HG03045 (cell line): Measurements from ENCODE around the gene SCPEP1.

Experiments
- ATAC-seq: cut with Tn5 transposase; IDR thresholded peaks from one replicate; pipeline ENCODE4 v1.9.1; 2021; ENCODE audit warnings: mild to moderate bottlenecking, moderate library complexity; ENCODE audit not compliant: unreplicated experiment

Gene SCPEP1

DNA sequence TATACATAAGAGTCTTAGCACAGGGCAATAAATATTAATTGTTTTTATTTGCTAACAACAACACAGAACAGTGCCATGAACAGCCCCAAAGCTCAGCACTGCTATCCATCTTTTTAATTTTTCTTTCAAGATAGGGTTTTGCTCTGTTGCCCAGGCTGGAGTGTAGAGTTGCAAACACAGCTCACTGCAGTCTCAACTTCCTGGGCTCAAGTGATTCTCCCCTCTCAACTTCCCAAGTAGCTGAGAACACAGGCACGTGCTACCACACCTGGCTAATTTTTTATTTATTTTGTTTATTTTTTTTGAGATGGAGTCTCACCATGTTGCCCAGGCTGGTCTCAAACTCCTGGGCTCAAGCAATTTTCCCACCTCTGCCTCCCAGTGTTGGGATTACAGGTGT, 59.5 kb downstream of the SCPEP1 start:
- no peak for ATAC-seq

DNA sequence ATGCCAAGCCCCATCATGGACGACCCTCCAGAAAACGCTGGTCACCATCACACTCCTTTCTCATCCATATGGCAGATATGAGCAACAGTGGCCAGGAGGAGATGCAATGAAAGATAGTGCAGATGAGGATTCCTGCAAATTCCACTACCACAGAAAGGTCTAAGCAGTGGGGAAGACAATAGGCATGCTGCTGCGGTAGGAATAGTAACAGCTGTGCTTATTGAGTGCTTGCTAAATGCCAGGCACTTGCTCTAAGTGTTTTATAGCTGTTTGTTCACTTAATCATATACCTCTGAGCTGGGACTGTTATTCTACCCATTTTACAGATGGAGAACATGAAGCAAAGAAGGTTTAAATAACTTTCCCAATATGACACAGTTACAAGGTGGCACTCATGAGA, 60.6 kb downstream of the SCPEP1 start:
- no peak for ATAC-seq

DNA sequence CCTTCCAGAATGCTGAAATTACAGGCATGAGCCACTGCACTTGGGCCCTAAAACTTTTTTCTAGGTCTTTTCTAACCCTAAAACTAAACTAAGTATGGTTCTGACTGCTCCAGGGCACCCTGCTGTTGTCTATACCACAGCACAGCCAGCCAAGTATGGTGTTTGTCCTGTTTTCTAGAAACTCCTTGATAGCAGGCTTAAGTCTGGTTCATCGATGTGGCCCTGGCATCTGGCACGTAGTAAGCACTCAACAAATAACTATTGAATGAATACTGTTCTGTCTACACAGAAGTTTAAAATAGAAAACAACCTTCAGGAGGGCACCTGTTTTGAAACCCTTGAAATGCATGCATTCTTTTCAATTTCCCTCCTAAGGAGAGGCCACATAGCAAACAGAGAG, 62.6 kb downstream of the SCPEP1 start:
- ATAC-seq, result no peak

DNA sequence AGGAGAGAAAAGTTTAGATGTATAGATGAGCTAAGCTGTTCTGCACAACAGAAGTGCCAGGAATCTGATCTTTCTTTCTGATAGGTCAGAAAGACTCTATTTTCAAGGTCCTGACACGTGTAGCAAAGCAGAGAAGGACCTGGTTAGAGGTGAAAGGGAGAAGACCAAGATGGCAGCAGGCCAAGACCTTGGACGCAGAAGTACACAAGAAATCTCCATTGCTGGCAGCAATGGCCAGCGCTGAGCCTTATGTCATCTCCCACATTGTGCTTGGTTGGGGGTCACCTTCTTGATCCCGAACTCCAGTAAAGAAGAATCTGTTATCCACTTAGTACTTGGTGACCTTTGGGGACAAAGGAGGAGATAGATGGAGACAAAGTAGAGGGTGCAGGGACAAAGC, 65.3 kb downstream of the SCPEP1 start:
- ATAC-seq, result no peak

DNA sequence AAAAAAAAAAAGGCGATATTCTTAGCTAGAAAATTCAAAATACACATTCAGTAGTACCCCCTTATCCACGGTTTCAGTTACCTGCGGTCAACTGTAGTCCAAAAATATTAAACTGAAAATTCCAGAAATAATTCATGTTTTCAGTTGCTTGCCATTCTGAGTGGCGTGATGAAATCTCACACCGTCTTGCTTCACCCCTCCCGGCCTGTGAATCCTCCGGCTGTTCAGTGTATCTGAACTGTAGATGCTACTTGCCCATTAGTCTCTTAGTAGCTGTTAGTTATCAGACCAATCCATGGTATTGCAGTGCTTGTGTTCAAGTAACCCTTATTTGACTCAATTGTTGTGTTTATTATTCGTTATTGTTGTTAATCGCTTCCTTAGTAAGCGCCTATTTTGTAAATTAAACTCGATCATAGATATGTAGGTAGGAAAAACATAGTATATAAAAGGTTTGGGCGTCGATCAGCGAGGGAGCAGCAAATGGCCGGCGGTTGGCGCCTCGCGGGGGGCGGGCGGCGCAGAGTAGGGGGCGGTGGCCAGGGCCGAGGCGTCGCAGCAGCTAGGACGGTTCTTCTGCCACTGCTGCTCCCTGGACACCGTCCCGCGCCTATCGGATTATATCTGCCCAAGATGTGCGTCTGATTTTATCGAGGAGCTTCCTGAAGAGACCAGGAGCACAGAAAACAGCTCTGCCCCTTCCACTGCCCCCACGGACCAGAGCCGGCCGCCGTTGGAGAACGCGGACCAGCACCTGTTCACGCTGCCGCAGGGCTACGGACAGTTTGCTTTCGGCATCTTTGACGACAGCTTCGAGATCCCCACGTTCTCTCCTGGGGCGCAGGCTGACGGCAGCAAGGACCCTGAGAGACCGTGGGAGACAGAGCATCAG, 67.3 kb downstream of the SCPEP1 start:
- ATAC-seq, result no peak

DNA sequence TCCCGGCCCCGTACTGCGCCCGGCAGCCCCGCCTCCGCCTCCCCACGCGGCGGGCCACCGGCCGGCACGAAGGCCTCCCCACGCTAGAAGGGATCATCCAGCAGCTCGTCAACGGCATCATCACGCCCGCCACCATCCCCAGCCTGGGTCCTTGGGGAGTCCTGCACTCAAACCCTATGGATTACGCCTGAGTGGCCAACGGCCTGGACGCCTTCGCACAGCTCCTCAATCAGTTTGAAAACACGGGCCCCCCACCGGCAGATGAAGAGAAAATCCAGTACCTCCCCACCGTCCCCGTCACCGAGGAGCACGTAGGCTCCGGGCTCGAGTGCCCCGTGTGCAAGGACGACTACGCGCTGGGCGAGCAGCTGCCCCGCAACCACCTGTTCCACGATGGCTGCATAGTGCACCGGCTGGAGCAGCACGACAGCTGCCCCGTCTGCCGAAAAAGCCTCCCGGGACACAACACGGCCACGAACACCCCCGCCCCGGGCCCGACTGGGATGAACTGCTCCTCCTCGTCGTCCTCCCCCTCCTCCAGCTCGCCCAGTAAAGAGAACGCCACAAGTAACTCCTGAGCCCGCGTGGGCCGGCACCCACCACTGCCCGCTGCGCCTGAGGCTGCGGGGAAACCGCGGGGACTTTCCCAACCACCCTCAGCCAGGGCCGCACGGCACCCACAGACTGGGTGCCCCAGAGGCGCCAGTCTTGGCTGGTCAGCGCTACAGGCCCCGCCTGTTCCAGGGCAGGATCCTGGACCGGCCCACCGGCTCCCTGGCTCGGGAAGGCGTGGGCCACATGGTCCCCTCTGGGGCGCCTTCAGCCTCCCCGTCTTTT, 68.2 kb downstream of the SCPEP1 start:
- peak; percentile 73 for ATAC-seq

DNA sequence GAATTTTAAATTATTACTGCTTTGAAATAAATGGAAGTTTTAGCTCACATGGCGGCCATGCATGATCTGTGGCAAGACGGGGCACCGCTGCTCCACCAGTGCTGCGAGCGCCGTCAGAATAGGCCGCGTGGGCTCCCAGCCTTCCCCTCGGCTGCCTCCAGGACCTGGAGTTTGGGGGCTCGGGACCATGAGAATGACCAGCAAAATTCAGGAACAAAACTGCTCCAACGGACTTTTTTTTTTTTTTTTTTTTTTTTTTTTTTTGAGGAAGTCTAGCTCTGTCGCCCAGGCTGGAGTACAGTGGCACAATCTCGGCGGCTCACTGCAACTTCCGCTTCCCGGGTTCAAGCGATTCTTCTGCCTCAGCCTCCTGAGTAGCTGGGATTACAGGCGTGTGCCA, 68.8 kb downstream of the SCPEP1 start:
- ATAC-seq, result no peak

DNA sequence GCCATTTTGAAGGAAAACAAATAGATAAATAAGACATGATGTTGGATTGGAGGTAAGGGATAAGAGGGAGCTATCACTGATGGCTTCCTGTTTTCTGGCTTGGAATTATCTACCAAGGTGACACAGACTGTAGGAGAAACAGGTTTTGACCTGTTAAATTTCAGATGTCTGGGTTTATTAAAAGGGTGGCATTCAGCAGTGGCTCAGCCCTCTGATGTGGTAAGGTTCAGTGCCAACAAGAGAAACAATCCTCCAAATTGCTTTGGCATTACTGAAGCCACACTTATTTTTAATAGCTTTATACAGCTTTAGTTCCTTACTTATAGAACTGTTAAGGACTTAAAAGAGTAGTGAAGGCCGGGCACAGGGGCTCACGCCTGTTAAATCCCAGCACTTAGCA, 70.2 kb downstream of the SCPEP1 start:
- ATAC-seq, result no peak

DNA sequence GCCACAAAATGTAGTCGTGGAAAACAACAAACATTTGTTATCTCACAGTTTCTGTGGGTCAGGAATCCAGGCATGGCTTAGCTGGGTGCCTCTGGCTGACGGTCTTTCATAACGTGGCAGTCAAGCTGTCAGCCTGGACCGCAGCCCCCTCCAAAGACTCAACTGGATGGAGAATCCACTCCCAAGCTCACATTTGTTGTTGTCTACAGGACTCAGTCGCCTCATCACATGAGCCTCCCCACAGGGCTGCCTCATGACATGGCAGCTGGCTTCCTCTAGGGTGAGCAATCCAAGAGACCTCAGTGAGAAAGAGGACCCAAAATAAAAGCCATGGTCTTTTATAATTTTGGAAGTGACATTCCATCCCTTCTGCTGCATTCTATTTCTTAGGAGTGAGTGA, 72.4 kb downstream of the SCPEP1 start:
- ATAC-seq, result no peak

DNA sequence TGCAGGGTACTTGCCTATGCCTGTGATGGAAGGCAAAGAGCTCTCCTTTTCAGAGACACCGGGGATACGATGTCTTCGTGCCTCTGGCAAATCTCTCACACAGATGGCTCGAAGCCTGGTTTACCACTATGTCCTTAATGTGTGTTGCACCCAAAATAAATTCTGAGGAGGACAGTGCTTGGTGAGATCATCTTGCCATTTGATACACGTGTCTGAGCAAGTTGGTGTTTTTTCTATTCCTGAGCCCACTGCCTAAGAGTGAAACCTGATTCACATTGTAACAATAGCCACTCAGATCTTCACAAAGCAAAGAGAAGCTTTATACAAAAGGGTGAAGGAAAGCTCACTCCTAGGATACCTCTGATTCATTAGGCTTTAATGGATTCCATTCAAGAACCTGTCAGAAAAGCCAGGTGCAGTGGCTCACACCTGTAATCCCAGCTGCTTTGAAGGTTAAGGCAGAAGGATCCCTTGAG, 74.0 kb downstream of the SCPEP1 start:
- ATAC-seq, result no peak
